ENCODE measurements around the gene LPAR6. TPM values are rescaled to one million over a fixed set of nuclear protein-coding genes. Genes with fewer than 3 reads are reported as not detected.

LPAR6 gene
- total and polyA plus RNA-seq, 2 of the 13 experiments (the other 11 are each of a cell fraction or from before 2014, with no cell fraction given): 24.4 to 149 TPM

- TF ChIP-seq ZNF720 (CRISPR knock-in tag; IDR thresholded peaks at IDR 0.05) (no peak), ZSCAN9 (CRISPR knock-in tag; IDR thresholded peaks at IDR 0.05; ENCODE audit: borderline replicate concordance) (0 out of 2 replicates have a peak, but pooled peaks have one; percentile 19), ATF6 (CRISPR knock-in tag; conservative IDR thresholded peaks at IDR 0.05) (no peak), NPAS2 (CRISPR knock-in tag; IDR thresholded peaks at IDR 0.05; ENCODE audit: borderline replicate concordance) (no peak), SAP130 (CRISPR knock-in tag; IDR thresholded peaks at IDR 0.05; ENCODE audit: low read depth) (peak; percentile 92), RBAK (CRISPR knock-in tag; IDR thresholded peaks at IDR 0.05) (no peak), TERF1 (CRISPR knock-in tag; IDR thresholded peaks at IDR 0.05) (no peak), FIP1L1 (IDR thresholded peaks at IDR 0.05; ENCODE audit: borderline replicate concordance, insufficient read depth, low read depth, low read length) (no peak), EHMT2 (IDR thresholded peaks at IDR 0.05; ENCODE audit: borderline replicate concordance, low read depth, low read length) (no peak), ZNF709 (CRISPR knock-in tag; IDR thresholded peaks at IDR 0.05) (no peak)
These were observed at the start of gene LPAR6 (continued) for GRCh38 chr13:48412881-48413351.

Data from HepG2 (cell line).